ENCODE results near the gene SFMBT1. TPM values are rescaled to one million over a fixed set of nuclear protein-coding genes. Genes with fewer than 3 reads are reported as not detected.
"Not testable (repeated sequence)": the region's sequence is repeated elsewhere in the genome, so short reads cannot be mapped to it uniquely, and the experiment has no call there.

The SFMBT1 gene
- total and polyA plus RNA-seq, 7 experiments from 2014 or later, result 9.9 to 47.1 (median 30.5) TPM

- H3K36me3 Mint-ChIP-seq; H3K9me3 ChIP-seq (ENCODE audit: control insufficient read depth in 2 of 3, low read length in 3 of 3); H3K27me3 ChIP-seq (ENCODE audit: control insufficient read depth in 2 of 2, insufficient read depth in 2 of 2, low read length in 2 of 2); ATAC-seq; H3K4me3 Mint-ChIP-seq; H3K4me1 Mint-ChIP-seq; H3K27ac Mint-ChIP-seq; DNase-seq; H3K4me3 ChIP-seq (ENCODE audit: low read length); H3K27me3 Mint-ChIP-seq; H3K4me1 ChIP-seq (ENCODE audit: control insufficient read depth in 2 of 2, insufficient read depth in 2 of 2, low read length in 2 of 2); H3K9me3 Mint-ChIP-seq; intact Hi-C loops (cut with micrococcal nuclease); CTCF ChIA-PET; H3K36me3 ChIP-seq (ENCODE audit: control insufficient read depth in 2 of 3, insufficient read depth in 3 of 3, low read length in 3 of 3); H3K27ac ChIP-seq (ENCODE audit: low read depth, low read length): not testable (repeated sequence)
- POLR2A ChIA-PET, result interaction anchor here (0.6 kb wide), 1 partner anchor 141 kb away, joined by 4 read pairs; no protein-coding TSS in a partner anchor
These were observed 8.4 kb upstream of the SFMBT1 start for GRCh38 chr3:53054233-53054632.

GRCh38 chr3:53051929-53052328 is 6.1 kb upstream of the SFMBT1 start:
- Mint-ChIP-seq H3K36me3 (no peaks in the 10 kb centered on the region), H3K27me3 (peaks cover 0 to 17% (median 0%) of the 10 kb centered on the region in 5 donors), H3K9me3 (no peaks in the 10 kb centered on the region), H3K27ac (peak overlapping the region in 1 of 9 donors; percentile 32), H3K4me1 (peaks cover 2 to 14% (median 9%) of the 10 kb centered on the region in 7 donors), H3K4me3 (no peak overlapping the region)
- Histone ChIP-seq H3K9me3 (ENCODE audit: control insufficient read depth in 2 of 3, low read length in 3 of 3) (no peaks in the 10 kb centered on the region), H3K27ac (ENCODE audit: low read depth, low read length) (no peak overlapping the region), H3K36me3 (ENCODE audit: control insufficient read depth in 2 of 3, insufficient read depth in 3 of 3, low read length in 3 of 3) (no peaks in the 10 kb centered on the region), H3K4me1 (ENCODE audit: control insufficient read depth in 2 of 2, insufficient read depth in 2 of 2, low read length in 2 of 2) (no peaks in the 10 kb centered on the region), H3K4me3 (ENCODE audit: low read length) (no peak overlapping the region), H3K27me3 (ENCODE audit: control insufficient read depth in 2 of 2, insufficient read depth in 2 of 2, low read length in 2 of 2) (no peaks in the 10 kb centered on the region)
- intact Hi-C loops (cut with micrococcal nuclease), result no loop called here
- DNase-seq (no peak), ATAC-seq (no peak)
- POLR2A ChIA-PET, result no interaction called here
- CTCF ChIA-PET, result interaction anchor here (0.8 kb wide), 1 partner anchor 18 kb away, joined by 3 read pairs; no protein-coding TSS in a partner anchor

GRCh38 chr3:53049987-53050386 is 4.1 kb upstream of the SFMBT1 start:
- DNase-seq (no peak), ATAC-seq (no peak)
- ChIA-PET POLR2A (no interaction called here), CTCF (interaction anchor here (0.7 kb wide), 1 partner anchor 118 kb away, joined by 5 read pairs; no protein-coding TSS in a partner anchor)
- H3K4me1 ChIP-seq (ENCODE audit: control insufficient read depth in 2 of 2, insufficient read depth in 2 of 2, low read length in 2 of 2), result no peaks in the 10 kb centered on the region
- Mint-ChIP-seq H3K4me1 (peaks cover 5 to 16% (median 13%) of the 10 kb centered on the region in 7 donors), H3K27me3 (peaks cover 0 to 17% (median 0%) of the 10 kb centered on the region in 5 donors), H3K9me3 (no peaks in the 10 kb centered on the region), H3K27ac (no peak overlapping the region), H3K36me3 (no peaks in the 10 kb centered on the region), H3K4me3 (no peak overlapping the region)
- no peaks in the 10 kb centered on the region for H3K36me3 ChIP-seq (ENCODE audit: control insufficient read depth in 2 of 3, insufficient read depth in 3 of 3, low read length in 3 of 3)
- H3K9me3 ChIP-seq (ENCODE audit: control insufficient read depth in 2 of 3, low read length in 3 of 3), result no peaks in the 10 kb centered on the region
- no peak overlapping the region for H3K27ac ChIP-seq (ENCODE audit: low read depth, low read length)
- intact Hi-C loops (cut with micrococcal nuclease), result loop anchor here (10.0 kb wide), 4 partner anchors 115 to 1665 kb away; partner anchors contain the start of genes DUSP7 (in 1 of the 2), ITIH1 (in 1 of the 2), MANF (in 1 of the 2) and NEK4 (in 1 of the 2)
- no peaks in the 10 kb centered on the region for H3K27me3 ChIP-seq (ENCODE audit: control insufficient read depth in 2 of 2, insufficient read depth in 2 of 2, low read length in 2 of 2)
- no peak overlapping the region for H3K4me3 ChIP-seq (ENCODE audit: low read length)

- H3K9me3 ChIP-seq (ENCODE audit: control insufficient read depth in 2 of 3, low read length in 3 of 3), result no peaks in the 10 kb centered on the region
- H3K27me3 Mint-ChIP-seq, result peaks cover 0 to 17% (median 0%) of the 10 kb centered on the region in 5 donors
- ATAC-seq (peak; percentile 63), DNase-seq (peak; percentile 44 to 76 (median 62))
- ChIA-PET POLR2A (interaction anchor here (0.5 to 6.7 kb wide), 17 partner anchors 13 to 510 kb away, joined by 3 to 102 read pairs (median 5); partner anchors contain the start of genes NEK4, RFT1 and UQCC5), CTCF (interaction anchor here (0.6 to 1.7 kb wide), 4 partner anchors 23 to 115 kb away, joined by 3 to 4 read pairs (median 4); no protein-coding TSS in a partner anchor)
- H3K36me3 Mint-ChIP-seq, result peaks cover 0 to 6% (median 0%) of the 10 kb centered on the region in 5 donors
- H3K36me3 ChIP-seq (ENCODE audit: control insufficient read depth in 2 of 3, insufficient read depth in 3 of 3, low read length in 3 of 3), result no peaks in the 10 kb centered on the region
- H3K9me3 Mint-ChIP-seq, result peaks cover 0 to 4% (median 0%) of the 10 kb centered on the region in 11 donors
- no peaks in the 10 kb centered on the region for H3K27me3 ChIP-seq (ENCODE audit: control insufficient read depth in 2 of 2, insufficient read depth in 2 of 2, low read length in 2 of 2)
- H3K27ac Mint-ChIP-seq, result peak overlapping the region; percentile 77 to 94 (median 87)
- H3K4me3 ChIP-seq (ENCODE audit: low read length), result peak overlapping the region; percentile 68
- peaks cover 17 to 45% (median 41%) of the 10 kb centered on the region in 7 donors for H3K4me1 Mint-ChIP-seq
- H3K4me3 Mint-ChIP-seq, result peak overlapping the region; percentile 73 to 92 (median 88)
- H3K27ac ChIP-seq (ENCODE audit: low read depth, low read length), result peak overlapping the region; percentile 84
- peaks cover 9 to 23% of the 10 kb centered on the region in 2 donors for H3K4me1 ChIP-seq (ENCODE audit: control insufficient read depth in 2 of 2, insufficient read depth in 2 of 2, low read length in 2 of 2)
- intact Hi-C loops (cut with micrococcal nuclease), result loop anchor here (1.0 to 10.0 kb wide), 14 partner anchors 26 to 1662 kb away; partner anchors contain the start of genes NEK4 (in 2 of the 2), STIMATE (in 2 of the 2), DUSP7 (in 1 of the 2) and ITIH1 (in 1 of the 2)
These were observed 598 bp upstream of the SFMBT1 start for GRCh38 chr3:53046171-53047170.

GRCh38 chr3:53044711-53045517 is 959 bp downstream of the SFMBT1 start:
- no peaks in the 10 kb centered on the region for H3K27me3 ChIP-seq (ENCODE audit: control insufficient read depth in 2 of 2, insufficient read depth in 2 of 2, low read length in 2 of 2)
- H3K9me3 ChIP-seq (ENCODE audit: control insufficient read depth in 2 of 3, low read length in 3 of 3), result no peaks in the 10 kb centered on the region
- peaks cover 9 to 29% of the 10 kb centered on the region in 2 donors for H3K4me1 ChIP-seq (ENCODE audit: control insufficient read depth in 2 of 2, insufficient read depth in 2 of 2, low read length in 2 of 2)
- DNase-seq (peak; percentile 38 to 76 (median 73)), ATAC-seq (peak; percentile 70)
- Mint-ChIP-seq H3K4me1 (peaks cover 22 to 60% (median 49%) of the 10 kb centered on the region in 7 donors), H3K27me3 (peaks cover 0 to 17% (median 0%) of the 10 kb centered on the region in 5 donors), H3K9me3 (peaks cover 0 to 4% (median 0%) of the 10 kb centered on the region in 11 donors), H3K36me3 (peaks cover 0 to 6% (median 0%) of the 10 kb centered on the region in 5 donors), H3K27ac (peak overlapping the region; percentile 91 to 100 (median 99)), H3K4me3 (peak overlapping the region; percentile 92 to 100 (median 97))
- peak overlapping the region; percentile 77 for H3K4me3 ChIP-seq (ENCODE audit: low read length)
- POLR2A ChIA-PET, result interaction anchor here (0.5 to 6.7 kb wide), 18 partner anchors 11 to 303 kb away, joined by 3 to 102 read pairs (median 6); partner anchors contain the start of genes DCP1A and RFT1
- peak overlapping the region; percentile 86 for H3K27ac ChIP-seq (ENCODE audit: low read depth, low read length)
- H3K36me3 ChIP-seq (ENCODE audit: control insufficient read depth in 2 of 3, insufficient read depth in 3 of 3, low read length in 3 of 3), result no peaks in the 10 kb centered on the region
- CTCF ChIA-PET, result interaction anchor here (0.8 to 1.0 kb wide), 3 partner anchors 14 to 111 kb away, joined by 3 to 5 read pairs (median 3); no protein-coding TSS in a partner anchor
- intact Hi-C loops (cut with micrococcal nuclease), result loop anchor here (1.0 to 10.0 kb wide), 8 partner anchors 62 to 1660 kb away; partner anchors contain the start of genes DUSP7 (in 2 of the 2), GNL3 (in 1 of the 2), ITIH1 (in 1 of the 2) and MANF (in 1 of the 2)
